Epithelial cell of proximal tubule (primary cell): ENCODE measurements around the gene NEK4. TPM values are rescaled to one million over a fixed set of nuclear protein-coding genes. Genes with fewer than 3 reads are reported as not detected.
"Not testable (repeated sequence)": the region's sequence is repeated elsewhere in the genome, so short reads cannot be mapped to it uniquely, and the experiment has no call there.

Source experiments
- DNase-seq: peaks from one replicate; pipeline ENCODE4 v3.0.0-alpha.2; 2011; ENCODE audit warnings: low read depth
- H3K4me3 ChIP-seq: 2 replicates; pipeline ENCODE4 v1.5.1; 2011; ENCODE audit warnings: low read depth, mild to moderate bottlenecking, low read length
- CTCF ChIP-seq: conservative IDR thresholded peaks from 2 replicates; pipeline ENCODE4 v1.5.1; 2012; ENCODE audit warnings: low read depth, mild to moderate bottlenecking, low read length
- total RNA-seq: library from RNA; depleted of rRNA; stranded (reverse); fragments of >200 nt; gene quantifications from 2 replicates; pipeline ENCODE4 v1.2.3, GENCODE V29; 2015

The NEK4 gene
- total RNA-seq, 1 donor from 2014 or later: 13.3 TPM

- DNase-seq: no peak
- no peak overlapping the region for H3K4me3 ChIP-seq
- no peak for TF ChIP-seq CTCF
These were observed 8.5 kb upstream of the NEK4 start for GRCh38 chr3:52779011-52779836.

GRCh38 chr3:52777959-52778805, 7.4 kb upstream of the NEK4 start:
- no peak for TF ChIP-seq CTCF
- no peak overlapping the region for H3K4me3 ChIP-seq
- DNase-seq: no peak

- no peak for DNase-seq
- no peak for TF ChIP-seq CTCF
These were observed 6.6 kb upstream of the NEK4 start, which contains the start of gene ITIH1 for GRCh38 chr3:52777127-52777958. TSS of gene ITIH1 (plus strand) at chr3:52777599. CDS start at chr3:52777616, 17 bp downstream.

GRCh38 chr3:52776486-52776885, 5.7 kb upstream of the NEK4 start:
- H3K4me3 ChIP-seq, DNase-seq: not testable (repeated sequence)

More at GRCh38 chr3:52777127-52777958, 6.6 kb upstream of the NEK4 start, which contains the start of gene ITIH1:
- no peak within 1 kb of the TSS for H3K4me3 ChIP-seq

GRCh38 chr3:52775877-52776276, 5.1 kb upstream of the NEK4 start:
- DNase-seq: no peak
- no peak for TF ChIP-seq CTCF
- H3K4me3 ChIP-seq: no peak overlapping the region

GRCh38 chr3:52774901-52775864, 4.4 kb upstream of the NEK4 start:
- TF ChIP-seq CTCF: no peak
- DNase-seq: no peak
- H3K4me3 ChIP-seq: no peak overlapping the region
